Right hindlimb (tissue), 1 donor: Measurements from ENCODE around the gene ARPC3.
"Not testable (repeated sequence)": the region's sequence is repeated elsewhere in the genome, so short reads cannot be mapped to it uniquely, and the experiment has no call there.

ENCODE experiments used
- DNase-seq: peaks from one replicate; pipeline ENCODE4 v3.0.0-alpha.2; 2018

Gene ARPC3

DNA sequence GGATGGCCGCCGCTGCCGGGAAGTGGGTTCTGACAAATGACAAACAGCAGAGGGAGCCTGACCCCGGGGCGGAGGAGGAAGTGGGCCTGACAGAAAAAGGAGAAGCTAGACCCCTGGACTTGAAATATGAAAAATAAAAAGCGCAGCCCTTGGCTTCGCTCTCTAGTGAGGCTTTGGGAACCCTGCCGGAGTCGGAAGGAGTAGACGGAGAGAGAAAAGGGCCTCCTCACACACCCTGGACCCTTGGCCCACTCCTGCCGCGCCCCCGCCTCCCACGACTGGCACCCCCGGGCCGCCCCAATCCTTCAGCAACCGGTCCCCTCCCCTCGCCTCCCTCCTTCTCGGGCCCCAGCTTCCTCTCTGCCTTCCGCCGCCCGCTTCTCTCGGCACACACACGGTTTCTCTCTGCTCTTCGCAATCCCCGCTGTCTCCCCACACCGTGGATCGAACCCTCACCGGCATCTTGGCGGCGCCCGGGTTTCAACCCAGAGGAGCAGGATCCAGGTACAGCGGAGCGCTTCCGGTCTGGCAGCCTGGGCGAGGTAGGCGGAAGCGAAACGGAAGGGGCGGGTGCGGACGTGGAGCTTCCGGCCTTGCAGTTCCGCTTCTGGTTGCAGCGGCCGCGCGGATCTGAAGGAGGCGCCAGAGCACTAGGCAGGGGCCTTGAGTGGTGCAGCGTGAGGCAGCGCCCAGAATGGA, at the start of gene ARPC3:
TSS of gene ARPC3 (minus strand) at position 539 of the 699 bp plus-strand sequence. CDS start at position 462, 77 bp downstream.
- peak; percentile 97 for DNase-seq

DNA sequence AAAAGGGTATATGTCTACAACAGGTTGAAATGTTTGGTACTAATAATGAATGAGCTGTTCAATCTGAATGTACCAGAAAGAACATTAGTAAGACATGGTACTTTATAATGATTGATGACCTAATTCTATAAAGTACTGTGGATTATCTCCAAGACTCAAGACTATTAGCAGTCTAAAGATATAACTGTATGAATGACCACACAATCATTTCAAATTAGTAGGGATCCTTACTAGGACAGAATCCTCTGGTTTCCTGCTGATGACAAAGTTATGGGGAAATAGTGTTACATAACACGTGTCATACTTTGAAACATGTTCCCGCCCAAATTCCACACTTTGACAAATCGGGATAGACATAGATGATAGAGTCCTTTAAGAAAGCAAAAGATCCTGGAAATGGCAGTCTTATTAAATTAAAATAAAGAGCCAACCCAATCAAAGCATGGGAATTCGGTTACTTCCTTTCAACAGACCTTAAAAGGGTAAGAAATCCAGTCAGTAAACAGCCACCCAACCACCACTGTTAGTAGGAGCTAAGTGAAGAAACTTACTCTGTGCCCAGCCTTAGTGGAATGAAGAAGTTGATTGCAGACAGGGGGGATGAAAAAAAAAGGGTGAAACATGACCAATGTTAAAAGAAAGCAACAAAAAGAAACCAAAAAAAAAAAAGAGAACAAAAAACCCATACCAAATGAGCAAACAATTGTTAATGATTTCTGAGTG, 49.0 kb upstream of the ARPC3 start:
- DNase-seq, result no peak

DNA sequence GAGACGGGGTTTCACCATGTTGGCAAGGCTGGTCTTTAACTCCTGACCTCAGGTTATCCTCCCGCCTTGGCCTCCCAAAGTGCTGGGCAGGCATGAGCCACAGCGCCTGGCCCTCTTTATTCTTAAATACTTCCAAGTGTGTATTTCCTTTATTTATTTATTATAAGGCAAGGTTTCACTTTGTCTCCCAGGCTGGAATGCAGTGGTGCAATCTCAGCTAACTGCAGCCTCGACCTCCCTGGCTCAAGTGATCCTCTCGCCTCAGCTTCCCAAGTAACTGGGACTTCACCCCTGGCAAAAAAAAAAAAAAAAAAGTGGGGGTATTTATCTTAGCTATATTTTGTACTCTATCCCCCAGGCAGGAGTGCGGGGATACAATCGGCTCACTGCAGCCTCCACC, 25.3 kb upstream of the ARPC3 start:
- no peak for DNase-seq

DNA sequence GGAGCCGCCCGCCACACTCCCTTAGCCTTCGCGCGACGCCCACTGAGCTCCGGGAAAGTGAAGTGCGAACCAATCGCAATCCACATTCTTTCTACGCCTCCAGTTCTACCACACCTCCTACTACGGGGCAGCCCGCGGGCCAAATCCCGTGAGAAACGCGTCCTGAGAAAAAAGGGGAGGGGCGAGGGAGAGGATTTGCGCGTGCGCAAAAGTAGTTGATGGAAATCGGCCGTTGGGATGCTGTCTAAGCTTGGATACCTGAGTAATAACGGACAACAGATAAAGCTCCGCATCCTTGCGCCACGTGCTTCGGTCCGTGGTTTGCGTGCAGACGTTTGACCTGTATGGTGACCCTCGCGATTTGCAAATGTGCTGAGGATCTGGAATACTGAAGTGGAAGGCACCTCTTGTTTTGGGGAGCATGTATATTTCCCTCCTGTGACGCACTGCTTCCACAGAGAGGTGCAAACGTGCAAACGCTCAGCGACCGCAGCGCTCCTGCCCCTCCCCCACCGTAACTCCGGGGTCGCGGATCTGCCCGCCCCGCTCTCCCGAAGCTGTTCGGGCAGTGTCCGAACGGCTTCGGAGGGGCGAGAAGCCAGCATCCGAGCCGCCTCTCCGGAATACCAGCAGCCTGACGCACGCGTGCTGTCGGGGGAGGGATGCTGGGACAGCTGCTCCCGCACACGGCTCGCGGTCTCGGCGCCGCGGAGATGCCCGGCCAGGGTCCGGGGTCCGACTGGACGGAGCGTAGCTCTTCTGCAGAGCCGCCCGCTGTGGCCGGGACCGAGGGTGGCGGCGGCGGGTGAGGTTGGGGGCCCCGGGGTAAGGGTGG, 18.3 kb upstream of the ARPC3 start, which contains the start of the genes FAM216A and GPN3:
TSS of gene FAM216A (plus strand) at position 632 of the 835 bp plus-strand sequence. CDS start at position 663, 31 bp downstream.
TSS of gene GPN3 (minus strand) at position 44 of the 835 bp plus-strand sequence. CDS start 54 bp downstream, outside the sequence.
- DNase-seq, result peak; percentile 98

DNA sequence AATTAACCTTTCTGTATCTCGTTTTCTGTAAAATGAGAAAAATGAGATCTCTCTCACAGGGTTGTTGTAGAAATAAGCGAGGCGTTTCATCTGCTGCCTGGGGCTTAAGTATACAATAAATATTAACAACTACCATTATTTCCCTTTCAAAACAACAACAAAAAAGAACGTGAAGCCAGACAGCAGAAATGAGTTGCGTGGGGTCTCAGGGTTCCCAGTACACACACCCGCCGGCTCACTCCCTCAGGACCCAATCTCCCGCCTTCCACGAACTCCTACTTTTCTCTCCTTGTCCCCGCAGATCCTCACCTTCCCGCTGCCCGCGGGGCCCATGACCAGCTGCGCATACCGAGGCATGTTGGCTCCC, 17.7 kb upstream of the ARPC3 start:
- DNase-seq, result no peak

DNA sequence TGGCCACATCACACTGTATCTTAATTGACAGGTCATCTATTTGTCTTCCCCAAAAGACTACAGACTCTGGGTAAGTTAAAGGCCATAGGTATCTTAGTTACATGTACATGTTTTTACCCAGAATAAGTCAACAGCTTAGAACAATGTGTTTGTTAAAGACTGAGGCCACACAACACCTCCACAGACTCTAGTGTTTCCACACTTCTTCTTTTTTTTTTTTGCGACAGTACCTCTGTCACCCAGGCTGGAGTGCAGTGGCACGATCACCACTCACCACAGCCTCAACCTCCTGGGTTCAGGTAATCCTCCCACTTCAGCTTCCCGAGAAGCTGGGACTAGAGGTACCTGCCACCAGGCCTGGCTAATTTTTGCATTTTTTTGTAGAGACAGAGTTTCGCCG, 16.7 kb upstream of the ARPC3 start:
- no peak for DNase-seq

DNA sequence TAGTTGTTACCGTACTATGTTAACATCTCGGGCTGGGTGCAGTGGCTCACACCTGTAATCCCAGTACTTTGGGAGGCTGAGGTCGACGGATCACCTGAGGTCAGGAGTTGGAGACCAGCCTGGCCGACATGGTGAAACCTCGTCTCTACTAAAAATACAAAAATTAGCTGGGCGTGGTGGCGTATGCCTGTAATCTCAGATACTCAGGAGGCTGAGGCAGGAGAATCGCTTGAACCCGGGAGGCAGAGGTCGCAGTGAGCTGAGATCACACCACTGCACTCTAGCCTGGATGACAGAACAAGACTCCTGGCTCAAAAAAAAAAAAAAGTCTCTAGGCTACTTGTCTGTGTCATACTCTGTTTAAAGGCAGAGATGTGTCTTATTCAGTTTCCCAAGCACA, 15.6 kb upstream of the ARPC3 start:
- DNase-seq, result not testable (repeated sequence)

DNA sequence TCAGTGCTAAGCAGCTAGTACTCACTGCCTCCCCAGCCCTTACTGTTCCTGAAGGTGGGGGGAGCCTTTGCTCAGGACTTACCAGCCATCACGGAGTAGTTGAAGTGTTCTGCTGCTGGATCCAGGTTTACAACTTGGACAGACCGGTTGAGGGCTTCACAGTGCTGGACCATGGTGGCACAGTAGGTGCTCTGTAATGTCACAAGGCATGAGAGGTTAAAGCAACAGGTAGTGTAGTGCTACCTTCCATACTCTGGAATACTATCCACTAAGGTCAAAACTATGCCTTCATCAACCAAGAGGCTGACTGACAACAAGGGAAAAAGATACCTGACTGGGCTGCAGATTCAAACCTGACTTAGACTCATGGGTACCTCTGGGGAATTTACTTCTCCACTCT, 14.9 kb upstream of the ARPC3 start:
- no peak for DNase-seq

DNA sequence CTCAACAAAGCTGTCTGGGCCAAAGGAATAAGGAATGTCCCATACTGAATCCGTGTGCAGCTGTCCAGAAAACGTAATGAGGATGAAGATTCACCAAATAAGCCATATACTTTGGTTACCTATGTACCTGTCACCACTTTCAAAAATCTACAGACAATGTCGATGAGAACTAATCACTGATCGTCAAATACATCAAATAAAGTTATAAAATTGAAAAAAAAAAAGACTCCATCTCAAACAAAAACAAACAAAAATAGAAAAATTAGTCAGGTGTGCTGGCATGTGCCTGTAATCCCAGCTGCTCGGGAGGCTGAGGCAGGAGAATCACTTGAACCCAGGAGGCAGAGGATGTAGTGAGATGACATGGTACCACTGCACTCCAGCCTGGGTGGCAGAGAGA, 11.1 kb upstream of the ARPC3 start:
- not testable (repeated sequence) for DNase-seq

DNA sequence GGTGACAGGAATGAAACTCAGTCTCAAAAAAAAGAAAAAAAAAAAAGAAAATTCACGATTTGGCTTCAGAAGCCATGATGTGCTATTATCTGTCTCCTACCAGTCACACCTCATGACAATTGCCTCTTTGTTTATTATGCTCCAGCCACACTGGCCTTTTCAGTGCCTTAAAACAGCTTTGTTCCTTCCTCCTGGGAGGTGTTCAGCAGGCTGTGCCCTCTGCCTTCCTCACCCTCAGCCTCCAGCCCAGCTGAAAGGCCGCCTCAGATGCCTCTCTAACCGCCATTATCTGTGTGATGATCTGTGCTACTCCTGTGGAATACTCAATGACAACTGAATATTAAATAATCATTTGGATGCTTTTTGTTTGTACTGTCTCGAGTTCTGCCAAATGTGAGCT, 8.6 kb upstream of the ARPC3 start:
- no peak for DNase-seq

DNA sequence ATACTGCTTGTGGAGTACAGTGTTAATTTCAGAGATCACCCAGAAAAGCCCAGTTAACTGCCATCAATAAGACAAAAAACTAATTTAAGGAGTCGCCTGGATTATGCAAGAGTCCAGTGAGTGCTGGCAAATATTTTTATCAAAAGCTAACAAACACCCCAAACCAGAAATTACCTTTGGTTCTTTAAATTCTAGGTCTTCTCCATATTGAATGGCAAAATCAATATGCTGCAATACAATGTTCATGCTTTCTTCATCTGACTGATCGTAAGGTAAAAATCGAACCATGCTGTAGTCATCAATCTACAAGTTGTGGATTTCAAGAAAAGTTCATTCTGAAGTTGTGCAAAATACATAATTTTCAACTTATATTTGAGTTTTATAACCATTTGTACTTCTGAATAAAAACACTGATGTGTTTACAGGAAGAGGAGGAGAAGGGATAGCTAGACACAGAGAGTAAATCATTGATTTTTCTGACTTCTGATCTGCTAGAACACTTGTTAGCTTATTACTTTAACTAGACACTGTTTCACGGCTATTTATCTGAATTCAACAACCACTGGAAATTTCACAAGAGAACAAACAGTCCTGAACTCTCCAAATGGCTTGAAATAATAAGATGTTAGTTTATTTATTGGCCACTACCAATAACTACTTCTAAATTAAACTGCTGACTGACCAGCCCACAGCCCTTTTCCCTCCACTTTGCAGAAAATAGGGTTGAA, 3.6 kb upstream of the ARPC3 start:
- DNase-seq, result no peak

DNA sequence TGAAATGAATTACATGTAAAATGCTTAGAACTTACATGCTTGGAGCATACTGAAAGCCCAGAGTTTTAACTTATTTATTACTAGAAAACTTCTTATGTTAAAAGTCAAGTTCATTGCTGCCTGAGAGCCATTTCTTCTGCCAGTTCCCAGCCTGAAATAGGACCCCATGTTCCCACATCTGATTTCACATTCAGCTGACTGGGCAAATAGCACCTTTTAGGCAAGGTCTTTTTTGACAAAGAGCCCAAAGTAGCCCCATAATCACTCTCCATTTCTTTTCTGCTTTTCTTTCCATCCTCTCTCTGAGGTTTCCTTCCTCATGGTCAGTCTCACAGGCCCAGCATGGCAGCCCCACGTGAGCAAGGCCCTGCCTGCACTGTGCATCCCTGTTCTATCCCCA, 1.1 kb upstream of the ARPC3 start:
- DNase-seq, result no peak

DNA sequence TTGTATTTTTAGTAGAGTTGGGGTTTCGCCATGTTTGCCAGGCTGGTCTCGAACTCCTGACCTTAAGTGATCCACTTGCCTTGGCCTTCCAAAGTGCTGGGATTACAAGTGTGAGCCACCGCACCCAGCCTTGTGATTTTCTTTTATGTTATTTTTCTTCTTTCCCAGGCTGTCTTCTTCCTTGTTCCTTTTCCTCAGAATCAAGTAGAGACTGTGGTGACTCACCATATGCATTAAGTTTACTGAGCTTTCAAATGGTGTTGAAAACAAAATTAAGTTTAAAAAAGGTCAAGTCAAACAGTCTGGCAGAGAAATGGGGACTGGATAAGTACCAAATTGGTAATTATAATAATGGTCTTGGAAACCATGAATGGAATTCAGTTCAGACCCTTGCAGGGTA, 5.7 kb downstream of the ARPC3 start:
- no peak for DNase-seq

DNA sequence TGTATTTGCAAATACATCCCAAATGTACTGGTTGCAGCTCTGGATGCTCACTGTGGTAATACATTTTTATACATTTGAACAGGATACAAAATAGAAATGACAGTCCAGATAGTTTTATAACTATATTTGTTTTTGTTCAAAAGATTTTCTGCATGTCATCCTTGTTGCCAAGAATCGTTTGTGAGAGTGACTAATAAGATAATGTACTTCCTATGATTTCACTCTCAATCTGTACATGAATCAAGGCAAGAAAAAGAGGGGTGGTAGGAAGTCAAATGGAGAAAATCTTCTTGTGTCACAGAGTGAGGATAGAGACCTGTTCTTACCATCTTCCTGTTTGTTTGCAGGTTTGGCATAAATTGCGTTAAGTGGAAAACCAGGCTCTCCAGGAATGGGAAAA, 13.9 kb downstream of the ARPC3 start:
- no peak for DNase-seq

DNA sequence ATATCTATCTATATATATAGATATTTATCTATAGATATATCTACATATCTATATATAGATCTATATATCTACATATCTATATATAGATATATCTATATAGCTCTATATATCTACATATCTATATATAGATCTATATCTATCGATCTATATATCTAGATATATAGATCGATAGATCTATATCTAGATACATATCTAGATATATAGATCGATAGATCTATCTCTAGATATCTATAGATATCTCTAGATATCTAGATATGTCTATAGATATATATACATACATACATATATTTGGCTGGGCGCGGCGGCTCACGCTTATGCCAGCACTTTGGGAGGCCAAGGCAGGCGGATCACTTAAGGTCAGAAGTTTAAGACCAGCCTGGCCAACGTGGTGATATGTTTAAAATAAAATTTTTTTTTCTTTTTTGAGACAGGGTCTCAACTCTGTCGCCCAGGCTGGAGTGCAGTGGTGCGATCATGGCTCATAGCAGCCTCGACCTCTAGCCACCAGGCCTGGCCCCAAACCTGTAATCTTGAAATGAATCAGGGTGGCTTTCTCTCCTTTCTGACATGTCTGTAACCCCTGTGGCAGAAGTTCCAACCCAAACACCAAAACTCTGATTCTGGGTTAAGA, 18.1 kb downstream of the ARPC3 start:
- DNase-seq, result no peak

DNA sequence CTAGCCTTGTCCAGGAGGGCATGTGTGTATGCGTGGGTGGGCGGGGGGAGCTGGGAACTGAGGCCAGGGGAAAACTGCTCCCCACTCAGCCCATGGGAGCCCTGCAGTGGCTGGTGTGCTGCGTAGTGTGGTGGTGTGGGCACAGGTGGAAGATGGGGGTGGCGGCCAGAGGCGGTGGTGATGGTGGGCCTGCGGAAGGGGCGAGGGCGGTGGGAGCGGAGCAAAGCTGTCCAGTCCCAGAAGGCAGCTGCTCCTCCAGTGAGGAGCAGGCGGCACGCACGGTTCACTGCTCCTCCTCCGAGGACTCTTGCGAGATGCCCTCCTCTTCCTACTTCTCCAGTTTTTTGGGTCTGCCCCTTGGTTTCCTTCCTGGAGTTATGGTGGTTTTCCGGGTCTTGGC, 20.5 kb downstream of the ARPC3 start:
- not testable (repeated sequence) for DNase-seq

DNA sequence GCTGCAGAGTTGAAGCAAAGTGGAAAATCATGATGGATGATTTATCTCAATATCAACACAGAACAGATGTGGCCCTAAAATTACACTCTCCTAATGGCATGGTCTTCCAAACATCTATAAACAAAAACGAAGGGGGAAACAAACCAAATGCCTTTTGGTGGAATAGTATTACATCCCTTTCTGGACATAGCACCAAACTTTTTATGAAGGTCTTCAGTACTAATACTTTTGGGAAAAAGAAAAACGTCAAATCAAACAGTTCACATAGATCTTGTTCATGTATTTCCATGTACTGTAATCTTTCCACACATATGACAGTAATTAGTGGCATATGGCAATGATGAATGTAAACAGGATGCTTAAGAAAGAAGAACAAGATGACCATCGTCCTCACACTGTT, 23.7 kb downstream of the ARPC3 start:
- no peak for DNase-seq

DNA sequence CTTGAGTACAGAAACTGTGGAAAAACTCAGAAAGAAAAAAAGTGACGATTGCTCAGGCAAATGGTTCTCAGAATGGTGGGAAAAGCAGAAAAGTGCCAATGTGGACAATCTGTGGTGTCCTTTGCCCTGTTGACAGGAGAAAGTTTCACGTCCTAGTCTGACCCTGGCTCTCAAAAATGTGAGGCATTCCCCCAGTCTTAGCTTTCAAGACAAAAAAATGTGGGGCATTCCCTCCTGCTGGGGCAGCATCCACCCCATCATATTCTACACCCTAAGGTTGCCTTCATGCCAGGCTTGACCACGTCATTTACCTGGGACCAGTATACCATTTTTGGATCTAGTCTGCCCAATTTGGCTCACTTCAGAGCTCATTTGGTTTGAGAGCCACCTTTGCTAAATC, 25.9 kb downstream of the ARPC3 start:
- no peak for DNase-seq

DNA sequence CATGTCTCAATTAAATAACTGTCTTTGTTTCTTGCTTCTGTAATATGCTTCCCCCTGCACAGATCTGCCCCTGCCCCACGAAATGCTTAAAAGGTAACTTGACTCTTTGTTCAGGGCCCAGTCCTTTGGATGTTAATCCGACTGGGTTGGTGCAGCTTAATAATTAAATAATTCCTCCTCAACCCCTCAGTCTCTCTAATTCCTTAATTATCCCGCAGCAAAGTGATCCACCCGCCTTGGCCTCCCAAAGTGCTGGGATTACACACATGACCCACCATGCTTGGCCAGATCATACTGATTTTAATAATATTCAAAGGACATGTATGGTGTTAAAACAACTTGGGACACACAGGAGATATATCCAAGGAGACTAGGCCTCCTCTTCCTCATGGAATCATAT, 28.4 kb downstream of the ARPC3 start:
- DNase-seq, result no peak

DNA sequence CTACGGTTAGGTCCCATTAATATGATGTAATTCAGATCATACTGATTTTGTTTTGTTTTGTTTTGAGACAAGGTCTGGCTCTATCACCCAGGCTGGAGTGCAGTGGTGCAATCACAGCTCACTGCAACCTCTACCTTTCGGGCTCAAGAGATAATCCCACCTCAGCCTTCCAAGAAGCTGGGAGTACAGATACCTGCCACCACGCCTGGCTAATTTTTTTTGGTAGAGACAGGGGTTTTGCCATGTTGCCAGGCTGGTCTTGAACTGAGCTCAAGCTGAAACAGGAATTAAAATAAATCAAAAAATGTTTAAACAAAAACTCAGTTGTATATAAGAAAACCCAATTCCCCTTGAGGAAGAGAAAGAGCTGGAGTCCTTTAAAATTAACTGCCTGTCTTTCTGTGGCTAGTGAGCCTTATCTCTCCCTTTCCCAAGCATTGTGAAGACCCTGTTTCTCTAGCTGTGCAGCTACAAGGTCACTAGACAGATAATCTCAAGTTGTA, 28.9 kb downstream of the ARPC3 start:
- DNase-seq, result no peak

DNA sequence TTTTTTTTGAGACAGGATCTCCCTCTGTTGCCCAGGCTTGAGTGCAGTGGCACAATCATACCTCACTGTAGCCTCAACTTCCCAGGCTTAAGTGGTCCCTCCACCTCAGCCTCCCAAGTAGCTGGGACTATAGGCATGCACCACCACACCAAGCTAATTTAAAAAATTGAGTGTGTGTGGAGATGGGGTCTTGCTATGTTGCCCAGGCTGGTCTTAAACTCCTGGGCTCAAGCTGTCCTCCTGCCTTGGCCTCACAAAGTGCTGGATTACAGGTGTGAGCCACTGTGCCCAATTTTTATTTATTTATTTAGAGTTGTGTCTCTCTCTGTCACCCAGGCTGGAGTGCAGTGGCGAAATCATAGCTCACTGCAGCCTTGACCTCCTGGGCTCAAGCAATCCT, 29.5 kb downstream of the ARPC3 start:
- DNase-seq, result not testable (repeated sequence)

DNA sequence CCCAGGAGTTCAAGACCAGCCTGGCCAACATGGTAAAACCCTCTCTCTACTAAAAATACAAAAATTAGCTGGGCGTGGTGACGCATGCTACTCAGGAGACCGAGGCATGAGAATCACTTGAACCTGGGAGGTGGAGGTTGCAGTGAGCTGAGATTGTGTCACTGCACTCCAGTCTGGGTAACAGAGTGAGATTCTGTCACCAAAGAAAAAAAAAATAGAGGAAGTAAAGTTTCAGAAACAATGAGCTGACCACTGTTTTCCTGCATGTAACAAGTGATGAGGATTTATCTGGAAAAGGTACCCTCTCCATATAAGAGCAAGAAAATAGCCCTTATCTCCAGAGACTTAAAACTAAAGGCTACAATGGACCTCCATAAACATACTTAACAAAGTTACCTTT, 33.0 kb downstream of the ARPC3 start:
- not testable (repeated sequence) for DNase-seq
